Erythroblast (primary cell): ENCODE data around the gene ITGA5.

ENCODE experiments used
- GATA1 ChIP-seq: IDR thresholded peaks from 2 replicates; pipeline ENCODE4 v1.6.1; 2011; ENCODE audit warnings: low read depth, mild to moderate bottlenecking, control low read depth, low read length, moderate library complexity
- POLR2A ChIP-seq: IDR thresholded peaks from 2 replicates; pipeline ENCODE4 v1.6.1; 2011; ENCODE audit warnings: mild to moderate bottlenecking, low read length

DNA sequence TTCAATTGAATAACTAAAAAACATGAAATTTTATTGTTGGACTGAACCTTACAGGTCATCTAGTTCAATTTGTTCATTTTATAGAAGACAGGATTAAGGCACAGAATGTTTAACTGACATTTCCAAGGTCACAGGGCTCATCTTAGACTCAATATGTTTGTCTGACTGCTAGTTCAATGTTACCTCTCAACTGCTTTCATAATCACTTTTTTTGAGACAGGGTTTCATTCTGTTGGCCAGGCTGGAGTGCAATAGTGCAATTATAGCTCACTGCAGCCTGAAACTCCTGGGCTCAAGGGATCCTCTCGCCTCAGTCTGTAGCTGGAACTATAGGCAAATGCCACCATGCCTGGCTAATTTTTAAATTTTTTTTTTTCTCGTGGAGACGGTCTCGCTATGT, 24.4 kb upstream of the ITGA5 start:
- TF ChIP-seq POLR2A, result no peak
- no peak for TF ChIP-seq GATA1
